Germinal center (tissue), 1 donor: ENCODE data around the gene FRMD4B.

Source experiments
- DNase-seq: peaks from one replicate; pipeline ENCODE4 v3.0.0; 2012; ENCODE audit warnings: mixed read lengths, low spot score

Gene FRMD4B

GRCh38 chr3:69203631-69204314 is 182.1 kb downstream of the FRMD4B start:
- no peak for DNase-seq

- DNase-seq = no peak
Observed at GRCh38 chr3:69201658-69202057, 184.2 kb downstream of the FRMD4B start.

- DNase-seq = no peak
Observed at GRCh38 chr3:69200384-69201068, 185.4 kb downstream of the FRMD4B start.

- DNase-seq = no peak
Observed at GRCh38 chr3:69199942-69200341, 185.9 kb downstream of the FRMD4B start.

GRCh38 chr3:69197922-69198530 is 187.9 kb downstream of the FRMD4B start:
- no peak for DNase-seq

GRCh38 chr3:69197455-69197854 is 188.4 kb downstream of the FRMD4B start:
- no peak for DNase-seq

- no peak for DNase-seq
Observed at GRCh38 chr3:69196876-69197275, 189.0 kb downstream of the FRMD4B start.

- no peak for DNase-seq
Observed at GRCh38 chr3:69194431-69195165, 191.3 kb downstream of the FRMD4B start.

- DNase-seq = no peak
Observed at GRCh38 chr3:69193749-69194148, 192.1 kb downstream of the FRMD4B start.

GRCh38 chr3:69191516-69191915 is 194.4 kb downstream of the FRMD4B start:
- DNase-seq = no peak

GRCh38 chr3:69189487-69189886 is 196.4 kb downstream of the FRMD4B start:
- no peak for DNase-seq

GRCh38 chr3:69186575-69187093 is 199.3 kb downstream of the FRMD4B start:
- no peak for DNase-seq

- no peak for DNase-seq
Observed at GRCh38 chr3:69182588-69183316, 203.1 kb downstream of the FRMD4B start.

- no peak for DNase-seq
Observed at GRCh38 chr3:69181592-69182211, 204.2 kb downstream of the FRMD4B start.

GRCh38 chr3:69180869-69181591 is 204.9 kb downstream of the FRMD4B start:
- no peak for DNase-seq

- no peak for DNase-seq
Observed at GRCh38 chr3:69179740-69180372, 206.0 kb downstream of the FRMD4B start.

- no peak for DNase-seq
Observed at GRCh38 chr3:69178838-69179739, 206.8 kb downstream of the FRMD4B start.

- DNase-seq = no peak
Observed at GRCh38 chr3:69178082-69178481, 207.8 kb downstream of the FRMD4B start.
